GM12872 (cell line): ENCODE measurements around the gene INTS1.

Experiments
- TF ChIP-seq, protein P1 (sequence below): IDR thresholded peaks from 3 replicates; pipeline ENCODE4 v1.5.1; 2011; ENCODE audit warnings: low read depth, mild to moderate bottlenecking, low read length, moderate library complexity; ENCODE audit not compliant: insufficient read depth

INTS1 gene, protein sequence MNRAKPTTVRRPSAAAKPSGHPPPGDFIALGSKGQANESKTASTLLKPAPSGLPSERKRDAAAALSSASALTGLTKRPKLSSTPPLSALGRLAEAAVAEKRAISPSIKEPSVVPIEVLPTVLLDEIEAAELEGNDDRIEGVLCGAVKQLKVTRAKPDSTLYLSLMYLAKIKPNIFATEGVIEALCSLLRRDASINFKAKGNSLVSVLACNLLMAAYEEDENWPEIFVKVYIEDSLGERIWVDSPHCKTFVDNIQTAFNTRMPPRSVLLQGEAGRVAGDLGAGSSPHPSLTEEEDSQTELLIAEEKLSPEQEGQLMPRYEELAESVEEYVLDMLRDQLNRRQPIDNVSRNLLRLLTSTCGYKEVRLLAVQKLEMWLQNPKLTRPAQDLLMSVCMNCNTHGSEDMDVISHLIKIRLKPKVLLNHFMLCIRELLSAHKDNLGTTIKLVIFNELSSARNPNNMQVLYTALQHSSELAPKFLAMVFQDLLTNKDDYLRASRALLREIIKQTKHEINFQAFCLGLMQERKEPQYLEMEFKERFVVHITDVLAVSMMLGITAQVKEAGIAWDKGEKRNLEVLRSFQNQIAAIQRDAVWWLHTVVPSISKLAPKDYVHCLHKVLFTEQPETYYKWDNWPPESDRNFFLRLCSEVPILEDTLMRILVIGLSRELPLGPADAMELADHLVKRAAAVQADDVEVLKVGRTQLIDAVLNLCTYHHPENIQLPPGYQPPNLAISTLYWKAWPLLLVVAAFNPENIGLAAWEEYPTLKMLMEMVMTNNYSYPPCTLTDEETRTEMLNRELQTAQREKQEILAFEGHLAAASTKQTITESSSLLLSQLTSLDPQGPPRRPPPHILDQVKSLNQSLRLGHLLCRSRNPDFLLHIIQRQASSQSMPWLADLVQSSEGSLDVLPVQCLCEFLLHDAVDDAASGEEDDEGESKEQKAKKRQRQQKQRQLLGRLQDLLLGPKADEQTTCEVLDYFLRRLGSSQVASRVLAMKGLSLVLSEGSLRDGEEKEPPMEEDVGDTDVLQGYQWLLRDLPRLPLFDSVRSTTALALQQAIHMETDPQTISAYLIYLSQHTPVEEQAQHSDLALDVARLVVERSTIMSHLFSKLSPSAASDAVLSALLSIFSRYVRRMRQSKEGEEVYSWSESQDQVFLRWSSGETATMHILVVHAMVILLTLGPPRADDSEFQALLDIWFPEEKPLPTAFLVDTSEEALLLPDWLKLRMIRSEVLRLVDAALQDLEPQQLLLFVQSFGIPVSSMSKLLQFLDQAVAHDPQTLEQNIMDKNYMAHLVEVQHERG (N-terminal part only)

DNA sequence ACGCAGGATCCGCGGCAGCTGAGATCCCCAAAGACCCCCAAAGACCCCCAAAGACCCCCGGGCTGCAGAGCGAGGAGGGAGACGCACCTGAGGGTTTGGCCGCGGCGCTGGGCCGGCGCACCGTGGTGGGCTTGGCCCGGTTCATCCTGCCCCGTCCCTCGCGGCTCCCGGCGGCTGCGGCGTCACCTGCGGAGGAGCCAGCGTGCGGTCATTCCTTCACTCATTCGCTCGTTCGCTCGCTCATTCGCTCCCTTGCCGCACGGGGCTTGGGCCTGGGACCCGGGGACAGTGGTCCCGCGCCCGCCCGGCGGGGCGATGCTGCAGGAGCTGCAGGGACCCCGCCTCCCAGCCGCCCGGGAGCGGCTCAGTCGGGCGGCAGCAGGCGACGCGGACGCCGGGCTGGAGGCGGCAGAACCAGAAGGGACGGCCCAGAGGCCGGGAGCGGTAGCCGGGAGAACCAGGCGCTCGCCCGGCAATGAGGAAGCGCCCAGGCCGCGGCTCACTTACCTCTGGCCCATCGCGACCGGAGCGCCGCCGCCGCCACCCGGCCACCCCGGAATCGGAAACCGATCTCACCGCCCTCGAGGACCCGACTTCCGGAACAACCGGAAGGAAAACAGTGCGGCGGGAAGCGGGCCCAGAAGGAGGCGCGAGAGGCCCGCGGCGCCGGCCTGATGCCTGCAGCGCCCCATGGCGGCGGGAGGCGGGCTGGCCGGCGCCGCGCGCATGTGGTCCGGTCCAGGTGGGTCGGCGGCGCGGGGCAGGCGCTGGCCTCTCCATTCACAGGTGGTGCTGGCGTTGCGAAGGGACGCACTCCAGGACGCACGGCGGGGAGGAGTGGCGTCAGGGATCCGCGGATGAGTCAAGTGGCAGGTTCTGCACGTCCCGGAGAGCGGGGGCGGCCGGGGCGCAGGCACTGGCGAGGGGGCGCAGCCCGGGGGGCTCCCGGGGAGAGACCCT, at the start of gene INTS1:
TSS of gene INTS1 (minus strand) at position 574 of the 960 bp plus-strand sequence. CDS start at position 145, 429 bp downstream.
- TF ChIP-seq, protein P1, sequence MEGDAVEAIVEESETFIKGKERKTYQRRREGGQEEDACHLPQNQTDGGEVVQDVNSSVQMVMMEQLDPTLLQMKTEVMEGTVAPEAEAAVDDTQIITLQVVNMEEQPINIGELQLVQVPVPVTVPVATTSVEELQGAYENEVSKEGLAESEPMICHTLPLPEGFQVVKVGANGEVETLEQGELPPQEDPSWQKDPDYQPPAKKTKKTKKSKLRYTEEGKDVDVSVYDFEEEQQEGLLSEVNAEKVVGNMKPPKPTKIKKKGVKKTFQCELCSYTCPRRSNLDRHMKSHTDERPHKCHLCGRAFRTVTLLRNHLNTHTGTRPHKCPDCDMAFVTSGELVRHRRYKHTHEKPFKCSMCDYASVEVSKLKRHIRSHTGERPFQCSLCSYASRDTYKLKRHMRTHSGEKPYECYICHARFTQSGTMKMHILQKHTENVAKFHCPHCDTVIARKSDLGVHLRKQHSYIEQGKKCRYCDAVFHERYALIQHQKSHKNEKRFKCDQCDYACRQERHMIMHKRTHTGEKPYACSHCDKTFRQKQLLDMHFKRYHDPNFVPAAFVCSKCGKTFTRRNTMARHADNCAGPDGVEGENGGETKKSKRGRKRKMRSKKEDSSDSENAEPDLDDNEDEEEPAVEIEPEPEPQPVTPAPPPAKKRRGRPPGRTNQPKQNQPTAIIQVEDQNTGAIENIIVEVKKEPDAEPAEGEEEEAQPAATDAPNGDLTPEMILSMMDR, result peak; percentile 70; the same call in 2 of the 3 replicates

DNA sequence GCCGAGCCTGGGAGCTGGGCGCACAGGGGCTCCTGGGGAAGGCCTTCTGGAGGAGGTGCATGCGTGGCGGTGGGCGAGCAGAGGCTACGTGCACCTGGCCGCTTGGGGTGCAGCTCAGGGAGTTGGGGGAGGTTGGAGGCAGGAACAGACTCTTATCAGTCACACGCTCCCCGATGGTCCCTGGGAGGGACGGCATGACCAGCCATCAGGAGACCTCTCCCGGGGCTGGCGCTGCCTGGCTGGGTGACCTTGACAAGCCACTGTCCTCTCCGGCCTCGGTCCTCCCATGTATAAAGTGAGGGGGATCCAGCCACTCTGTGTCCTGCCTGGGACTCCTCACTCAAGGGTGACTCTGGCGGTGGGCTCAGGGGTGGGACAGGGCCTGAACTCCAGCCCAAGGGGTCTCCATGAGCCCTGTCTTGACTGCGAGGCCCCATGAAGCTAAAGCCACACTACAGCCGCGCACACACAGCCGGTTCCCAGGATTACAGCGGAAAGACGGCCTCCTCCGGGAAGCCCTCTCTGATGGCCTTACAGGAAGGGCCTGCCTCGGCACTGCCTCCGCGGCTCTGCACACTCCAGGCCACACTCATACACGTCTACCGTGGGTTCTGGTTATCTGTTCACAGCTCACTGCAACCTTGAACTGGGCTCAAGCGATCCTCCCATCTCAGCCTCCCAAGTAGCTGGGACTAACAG, 49.5 kb upstream of the INTS1 start:
- TF ChIP-seq, protein P1, result no peak

DNA sequence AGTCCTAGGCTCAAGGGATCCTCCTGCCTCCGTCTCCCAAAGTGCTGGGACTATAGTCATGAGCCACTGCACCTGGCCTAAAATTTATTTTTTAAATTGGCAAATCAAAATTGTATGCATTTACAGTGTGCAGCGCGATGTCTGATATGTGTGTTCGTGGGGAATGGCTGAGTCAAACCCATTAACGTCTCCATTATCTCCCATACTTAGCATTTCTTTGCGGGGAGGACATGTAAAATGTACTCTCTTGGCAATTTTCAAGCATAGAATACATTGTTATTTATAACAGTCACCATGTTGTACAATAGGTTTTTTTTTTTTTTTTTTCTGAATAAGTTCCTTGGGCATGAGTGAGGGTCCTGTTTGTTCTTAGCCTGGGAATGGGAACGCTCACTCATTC, 48.0 kb upstream of the INTS1 start:
- TF ChIP-seq, protein P1, result no peak

DNA sequence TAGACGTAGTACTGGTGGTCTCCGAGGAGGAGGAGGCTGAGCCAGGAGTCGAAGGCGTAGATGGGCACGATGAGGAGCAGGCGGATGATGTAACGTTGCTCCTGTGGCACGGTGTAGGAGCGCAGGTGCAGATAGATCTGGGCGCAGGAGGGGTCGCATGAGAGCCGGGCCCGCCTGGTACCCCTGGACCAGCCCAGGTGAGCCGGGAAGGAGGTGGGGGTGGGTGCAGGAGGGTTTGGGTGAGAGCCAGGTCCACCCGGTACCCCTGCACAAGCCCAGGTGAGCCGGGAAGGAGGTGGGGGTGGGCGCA, 46.6 kb upstream of the INTS1 start:
- TF ChIP-seq, protein P1, result no peak

DNA sequence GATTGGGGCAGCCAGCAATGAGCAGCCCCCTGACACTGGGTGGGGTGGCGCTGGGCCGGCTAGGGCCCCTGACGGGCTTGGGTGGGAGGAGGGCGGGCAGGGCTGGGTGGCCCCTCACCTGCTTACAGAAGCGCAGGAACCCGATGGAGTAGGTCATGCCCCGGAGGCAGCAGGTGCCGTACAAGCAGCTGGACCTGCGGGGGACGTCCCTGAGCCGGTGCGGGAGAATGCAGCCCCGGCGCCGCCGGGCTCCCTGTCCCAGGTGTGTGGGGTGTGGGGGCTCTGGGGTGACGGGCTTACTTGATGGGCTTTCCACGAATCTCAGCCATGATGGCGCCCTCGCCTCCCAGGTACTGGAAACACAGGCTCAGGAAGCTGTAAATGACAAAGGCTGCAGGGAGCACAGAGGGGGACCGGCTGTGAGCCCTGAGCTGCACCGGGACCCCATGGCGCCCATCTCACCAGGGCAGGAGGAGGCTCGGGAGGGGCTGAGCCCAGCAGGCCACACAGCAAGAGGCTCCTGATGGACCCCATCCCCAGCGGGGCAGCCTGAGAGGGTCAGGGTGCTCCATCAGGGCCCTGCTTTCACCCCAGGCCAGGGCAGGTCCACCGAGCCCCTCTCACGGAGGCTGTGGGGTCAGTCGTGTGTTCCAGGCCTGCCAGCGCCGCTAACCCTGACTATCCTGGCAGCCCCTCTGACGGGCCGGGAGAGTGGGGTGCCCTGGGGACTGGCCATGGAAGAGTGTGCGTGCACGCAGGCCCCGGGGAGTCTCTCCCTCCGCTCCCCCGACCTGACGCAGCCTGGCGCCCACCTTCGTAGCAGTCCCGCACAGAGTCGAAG, 46.0 kb upstream of the INTS1 start:
- TF ChIP-seq, protein P1, result no peak
